ENCODE results near the gene KCNC3. TPM values are rescaled to one million over a fixed set of nuclear protein-coding genes. Genes with fewer than 3 reads are reported as not detected.
"Not testable (repeated sequence)": the region's sequence is repeated elsewhere in the genome, so short reads cannot be mapped to it uniquely, and the experiment has no call there.

KCNC3 gene
- total RNA-seq, 2 donors from 2014 or later = 5.1 to 24.1 TPM

GRCh38 chr19:50332244-50333038 lies 3.3 kb upstream of the KCNC3 start:
- Mint-ChIP-seq H3K27ac (peak overlapping the region; percentile 72 to 88), H3K36me3 (peaks cover 28 to 61% of the 10 kb centered on the region in 2 donors), H3K9me3 (peaks cover 8 to 9% of the 10 kb centered on the region in 2 donors)
- ATAC-seq = no peak
- DNase-seq (ENCODE audit: low spot score in 2 of 2) = no peak

GRCh38 chr19:50331994-50332243 lies 2.7 kb upstream of the KCNC3 start:
- DNase-seq (ENCODE audit: low spot score in 2 of 2) (no peak), ATAC-seq (no peak)

GRCh38 chr19:50331221-50331993 lies 2.2 kb upstream of the KCNC3 start:
- peaks cover 37 to 62% of the 10 kb centered on the region in 2 donors for H3K36me3 Mint-ChIP-seq
- ATAC-seq = no peak
- peaks cover 8 to 9% of the 10 kb centered on the region in 2 donors for H3K9me3 Mint-ChIP-seq
- no peak for DNase-seq (ENCODE audit: low spot score in 2 of 2)
- H3K27ac Mint-ChIP-seq = peak overlapping the region in 1 of 2 donors; percentile 20

More at GRCh38 chr19:50331994-50332243, 2.7 kb upstream of the KCNC3 start:
- peaks cover 33 to 61% of the 10 kb centered on the region in 2 donors for H3K36me3 Mint-ChIP-seq
- H3K27ac Mint-ChIP-seq = peak overlapping the region in 1 of 2 donors; percentile 46
- peaks cover 8 to 9% of the 10 kb centered on the region in 2 donors for H3K9me3 Mint-ChIP-seq

- Mint-ChIP-seq H3K27ac (peak overlapping the region; percentile 40 to 95), H3K36me3 (peaks cover 37 to 56% of the 10 kb centered on the region in 2 donors), H3K9me3 (peaks cover 6 to 9% of the 10 kb centered on the region in 2 donors)
- ATAC-seq (peak; percentile 38 to 54), DNase-seq (ENCODE audit: low spot score in 2 of 2) (peak; percentile 76 to 92)
Measured at GRCh38 chr19:50330365-50331078, 1.3 kb upstream of the KCNC3 start.

GRCh38 chr19:50329926-50330294 lies 733 bp upstream of the KCNC3 start:
- not testable (repeated sequence) for DNase-seq (ENCODE audit: low spot score in 2 of 2); ATAC-seq; H3K9me3 Mint-ChIP-seq
- peaks cover 33 to 50% of the 10 kb centered on the region in 2 donors for H3K36me3 Mint-ChIP-seq
- H3K27ac Mint-ChIP-seq = peak overlapping the region; percentile 40 to 95

- Mint-ChIP-seq H3K36me3 (peaks cover 29 to 45% of the 10 kb centered on the region in 2 donors), H3K27ac (no peak overlapping the region), H3K9me3 (peaks cover 0 to 9% of the 10 kb centered on the region in 2 donors)
- ATAC-seq (peak in 1 of 2 donors; percentile 28), DNase-seq (ENCODE audit: low spot score in 2 of 2) (no peak)
Measured at GRCh38 chr19:50328873-50329145, 368 bp downstream of the KCNC3 start.

- ATAC-seq (no peak), DNase-seq (ENCODE audit: low spot score in 2 of 2) (peak in 1 of 2 donors; percentile 51)
- peaks cover 26 to 44% of the 10 kb centered on the region in 2 donors for H3K36me3 Mint-ChIP-seq
- peaks cover 0 to 9% of the 10 kb centered on the region in 2 donors for H3K9me3 Mint-ChIP-seq
- no peak overlapping the region for H3K27ac Mint-ChIP-seq
Measured at GRCh38 chr19:50328224-50328872, 829 bp downstream of the KCNC3 start.

GRCh38 chr19:50327461-50328223 lies 1.5 kb downstream of the KCNC3 start:
- H3K27ac Mint-ChIP-seq = peak overlapping the region in 1 of 2 donors; percentile 55
- peaks cover 0 to 9% of the 10 kb centered on the region in 2 donors for H3K9me3 Mint-ChIP-seq
- DNase-seq (ENCODE audit: low spot score in 2 of 2) (no peak), ATAC-seq (no peak)
- peaks cover 26 to 38% of the 10 kb centered on the region in 2 donors for H3K36me3 Mint-ChIP-seq

- Mint-ChIP-seq H3K36me3 (peaks cover 26 to 36% of the 10 kb centered on the region in 2 donors), H3K27ac (peak overlapping the region; percentile 55 to 58), H3K9me3 (peaks cover 0 to 9% of the 10 kb centered on the region in 2 donors)
- DNase-seq (ENCODE audit: low spot score in 2 of 2) = no peak
- ATAC-seq = no peak
Measured at GRCh38 chr19:50327013-50327412, 2.2 kb downstream of the KCNC3 start.

GRCh38 chr19:50326101-50326664 lies 3.0 kb downstream of the KCNC3 start:
- no peak for DNase-seq (ENCODE audit: low spot score in 2 of 2)
- Mint-ChIP-seq H3K9me3 (peaks cover 0 to 9% of the 10 kb centered on the region in 2 donors), H3K36me3 (peaks cover 26 to 36% of the 10 kb centered on the region in 2 donors), H3K27ac (no peak overlapping the region)
- no peak for ATAC-seq

- H3K36me3 Mint-ChIP-seq = peaks cover 25 to 36% of the 10 kb centered on the region in 2 donors
- peak; percentile 71 to 90 for DNase-seq (ENCODE audit: low spot score in 2 of 2)
- ATAC-seq = peak; percentile 25 to 34
- H3K9me3 Mint-ChIP-seq = peaks cover 0 to 9% of the 10 kb centered on the region in 2 donors
- no peak overlapping the region for H3K27ac Mint-ChIP-seq
Measured at GRCh38 chr19:50325310-50326100, 3.7 kb downstream of the KCNC3 start.

- H3K36me3 Mint-ChIP-seq = peaks cover 14 to 25% of the 10 kb centered on the region in 2 donors
Measured at GRCh38 chr19:50324331-50324730, 4.8 kb downstream of the KCNC3 start.

GRCh38 chr19:50323782-50324133 lies 5.4 kb downstream of the KCNC3 start:
- no peaks in the 10 kb centered on the region for H3K9me3 Mint-ChIP-seq
- H3K27ac Mint-ChIP-seq = no peak overlapping the region
- DNase-seq (ENCODE audit: low spot score in 2 of 2) = no peak
- ATAC-seq = no peak
- peaks cover 12 to 23% of the 10 kb centered on the region in 2 donors for H3K36me3 Mint-ChIP-seq

More at GRCh38 chr19:50324331-50324730, 4.8 kb downstream of the KCNC3 start:
- Mint-ChIP-seq H3K9me3 (peaks cover 0 to under 1% of the 10 kb centered on the region in 2 donors), H3K27ac (no peak overlapping the region)
- DNase-seq (ENCODE audit: low spot score in 2 of 2) (no peak), ATAC-seq (no peak)

- H3K27ac Mint-ChIP-seq = no peak overlapping the region
- no peaks in the 10 kb centered on the region for H3K9me3 Mint-ChIP-seq
- H3K36me3 Mint-ChIP-seq = peaks cover 12 to 23% of the 10 kb centered on the region in 2 donors
- DNase-seq (ENCODE audit: low spot score in 2 of 2) = no peak
- ATAC-seq = no peak
Measured at GRCh38 chr19:50322931-50323781, 6.0 kb downstream of the KCNC3 start.

Measured in activated naive CD4-positive, alpha-beta T cell treated with anti-CD3 and anti-CD28 coated beads, Interleukin-2, amount 50 U/mL, for 72 hours (primary cell).